NB4 (cell line): ENCODE measurements around the gene HSP90B1.

Source experiments
- CTCF ChIP-seq: IDR thresholded peaks from one replicate; pipeline ENCODE4 v1.5.1; 2012; ENCODE audit warnings: low read depth, low read length
- POLR2A ChIP-seq: IDR thresholded peaks from 2 replicates; pipeline ENCODE4 v1.6.1; 2011; ENCODE audit warnings: mild to moderate bottlenecking; ENCODE audit not compliant: insufficient read length; ENCODE audit errors: extremely low read depth
- TF ChIP-seq, protein P1 (sequence below): IDR thresholded peaks from 2 replicates; pipeline ENCODE4 v1.6.1; 2011; ENCODE audit warnings: low read depth, low read length

DNA sequence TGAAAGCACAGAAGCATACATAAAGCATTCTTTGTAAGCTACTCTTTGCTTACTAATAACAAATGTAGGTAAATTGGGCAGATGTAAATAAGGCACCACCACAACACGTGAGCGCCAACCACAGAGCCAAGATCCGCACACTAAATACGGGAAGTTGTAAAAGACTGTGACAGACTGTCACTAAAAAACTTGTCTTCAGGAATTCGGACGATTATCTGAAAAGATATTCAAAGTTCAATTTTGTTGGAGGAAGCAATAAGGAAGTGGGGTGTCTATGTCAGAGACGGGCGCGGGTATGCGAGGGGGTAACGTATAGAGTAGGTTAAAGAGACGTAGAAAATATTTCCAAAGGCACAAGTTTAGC, 1.5 kb upstream of the HSP90B1 start:
- TF ChIP-seq, protein P1, sequence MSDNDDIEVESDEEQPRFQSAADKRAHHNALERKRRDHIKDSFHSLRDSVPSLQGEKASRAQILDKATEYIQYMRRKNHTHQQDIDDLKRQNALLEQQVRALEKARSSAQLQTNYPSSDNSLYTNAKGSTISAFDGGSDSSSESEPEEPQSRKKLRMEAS, result peak; percentile 88
- TF ChIP-seq POLR2A (no peak), CTCF (no peak)
